CD1c-positive myeloid dendritic cell (primary cell): ENCODE data around the gene SKP1.

Experiments
- DNase-seq: peaks from one replicate; pipeline ENCODE4 v3.0.0-alpha.2; 2016; ENCODE audit errors: extremely low spot score

The SKP1 gene

DNA sequence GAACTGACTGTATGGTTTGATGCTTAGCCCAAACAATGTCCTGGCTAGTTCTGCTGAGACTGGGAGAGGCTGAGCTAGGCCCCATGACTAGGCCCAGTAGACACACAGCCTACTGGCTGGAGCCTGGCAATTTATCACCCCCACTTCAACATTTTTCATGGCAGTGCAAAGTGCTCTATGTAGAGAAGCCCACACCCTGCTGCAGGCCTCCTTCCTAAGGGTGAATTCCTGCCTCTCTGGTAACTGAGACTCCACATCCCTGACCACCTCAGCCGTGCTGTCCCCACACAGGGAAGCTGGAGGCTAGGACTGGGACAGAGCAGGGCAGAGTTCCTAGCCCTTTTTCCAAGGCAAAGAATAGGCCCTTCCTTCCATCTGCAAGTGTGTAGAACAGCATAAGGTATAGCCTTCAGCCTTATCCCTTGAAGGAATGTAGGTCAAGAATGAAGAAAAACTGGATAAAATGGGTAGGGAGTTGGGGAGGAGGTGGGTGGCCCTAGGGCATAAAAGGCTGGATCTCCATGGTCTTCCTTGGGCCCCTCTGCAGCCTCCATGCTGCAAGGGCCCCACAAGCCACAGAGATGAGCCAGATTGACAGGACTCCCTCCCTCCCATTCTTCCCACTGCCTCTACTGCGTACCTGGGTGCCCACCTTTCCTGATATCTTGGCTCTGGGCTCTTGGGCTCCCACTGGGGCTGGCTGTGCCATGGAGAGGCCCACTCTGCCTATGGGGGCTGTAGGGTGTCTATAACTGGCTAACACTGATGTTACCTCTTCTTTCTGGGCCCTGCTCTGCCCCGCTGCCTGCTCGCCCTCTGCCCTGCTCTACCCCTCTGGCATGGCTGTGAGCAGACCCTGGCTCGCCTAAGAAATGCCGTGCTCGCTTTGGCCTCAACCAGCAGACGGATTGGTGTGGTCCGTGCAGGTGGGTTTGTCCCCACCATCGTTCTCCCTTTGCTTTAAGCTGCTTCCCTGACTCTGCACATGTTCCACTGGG lies 32.5 kb downstream of the SKP1 start:
- DNase-seq: no peak

DNA sequence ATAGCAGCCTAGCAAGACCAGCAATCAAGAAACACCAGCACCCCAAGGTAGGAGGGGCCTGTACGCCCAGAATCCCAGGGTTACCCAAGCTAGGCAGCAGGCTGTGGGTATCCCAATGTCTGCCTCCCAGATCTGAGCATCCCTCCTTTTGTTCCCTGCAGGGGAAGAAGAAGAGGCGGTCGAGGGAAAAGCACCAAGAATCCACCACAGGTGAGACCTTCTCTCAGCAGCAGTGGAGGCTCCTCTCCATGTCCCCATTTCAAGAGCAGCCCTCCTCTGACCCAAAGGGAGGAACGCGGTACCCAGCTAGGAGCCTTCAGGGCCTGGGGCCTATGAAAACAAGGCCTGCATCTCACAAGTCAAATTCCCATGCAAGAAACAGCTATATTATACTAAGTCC lies 33.3 kb downstream of the SKP1 start:
- DNase-seq: no peak

DNA sequence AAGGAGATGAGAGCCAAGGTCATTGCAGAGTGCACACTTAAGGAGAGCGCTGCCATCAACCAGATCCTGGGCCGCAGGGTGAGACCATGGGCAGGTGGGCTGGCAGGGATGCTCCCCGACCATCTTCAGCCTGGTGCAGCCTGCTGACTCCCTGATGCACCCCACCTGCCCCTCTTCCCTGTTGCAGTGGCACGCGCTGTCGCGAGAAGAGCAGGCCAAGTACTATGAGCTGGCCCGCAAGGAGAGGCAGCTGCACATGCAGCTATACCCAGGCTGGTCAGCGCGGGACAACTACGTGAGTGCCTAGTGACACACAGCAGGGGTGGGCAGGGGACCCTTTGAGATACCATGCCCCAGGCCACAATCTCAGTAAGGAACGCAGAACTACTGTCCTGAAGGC lies 33.9 kb downstream of the SKP1 start:
- no peak for DNase-seq

DNA sequence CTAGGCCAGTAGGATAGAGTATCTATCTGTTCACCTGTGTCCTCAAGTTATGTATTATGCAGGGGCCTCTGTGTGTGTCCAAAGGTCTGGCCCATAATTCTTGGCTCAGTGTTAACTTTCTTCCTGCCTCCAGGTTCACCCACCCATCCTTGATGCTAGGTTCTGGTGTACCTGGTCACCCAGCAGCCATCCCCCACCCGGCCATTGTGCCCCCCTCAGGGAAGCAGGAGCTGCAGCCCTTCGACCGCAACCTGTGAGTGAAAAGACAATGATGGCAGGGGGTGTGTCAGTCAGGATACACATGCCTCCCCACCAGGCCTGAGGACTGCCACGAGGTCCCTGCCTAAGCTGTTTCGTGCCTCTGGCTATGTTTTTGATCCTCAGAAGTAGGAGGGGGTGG lies 34.7 kb downstream of the SKP1 start:
- no peak for DNase-seq

DNA sequence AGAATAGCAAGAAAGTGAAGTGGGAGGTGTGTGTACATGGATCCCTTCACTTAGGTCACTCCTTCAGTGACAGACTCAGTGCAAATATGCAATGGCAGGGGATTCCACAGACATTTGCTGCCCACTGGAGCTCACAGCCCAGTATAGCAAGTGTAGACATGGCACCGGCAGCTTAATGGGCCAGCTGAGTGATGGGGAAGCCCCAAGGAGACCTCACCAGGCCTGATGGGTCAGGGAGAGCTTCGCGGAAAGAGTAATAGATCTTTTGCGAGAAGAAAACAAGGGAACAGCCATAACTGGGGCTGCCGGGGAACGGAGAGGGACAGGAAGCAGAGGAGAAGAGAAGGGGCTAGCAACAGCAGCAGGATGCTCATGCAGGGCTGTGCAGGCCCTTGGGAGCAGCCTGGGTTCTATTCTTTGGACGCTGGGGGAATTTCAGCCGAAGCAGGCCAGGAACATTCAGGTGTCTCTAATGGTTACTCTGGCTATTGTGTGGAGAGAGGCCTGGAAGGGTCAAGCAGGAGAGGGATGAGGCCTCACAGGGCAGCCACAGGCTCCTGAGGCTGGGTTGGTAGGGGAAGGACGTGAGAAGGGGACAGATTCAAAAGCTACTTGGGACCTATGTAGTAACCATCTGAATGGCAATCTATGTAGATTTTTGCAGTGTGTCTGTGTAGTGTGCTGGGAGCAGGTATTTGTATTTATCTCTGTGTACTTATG lies 35.3 kb downstream of the SKP1 start:
- no peak for DNase-seq

DNA sequence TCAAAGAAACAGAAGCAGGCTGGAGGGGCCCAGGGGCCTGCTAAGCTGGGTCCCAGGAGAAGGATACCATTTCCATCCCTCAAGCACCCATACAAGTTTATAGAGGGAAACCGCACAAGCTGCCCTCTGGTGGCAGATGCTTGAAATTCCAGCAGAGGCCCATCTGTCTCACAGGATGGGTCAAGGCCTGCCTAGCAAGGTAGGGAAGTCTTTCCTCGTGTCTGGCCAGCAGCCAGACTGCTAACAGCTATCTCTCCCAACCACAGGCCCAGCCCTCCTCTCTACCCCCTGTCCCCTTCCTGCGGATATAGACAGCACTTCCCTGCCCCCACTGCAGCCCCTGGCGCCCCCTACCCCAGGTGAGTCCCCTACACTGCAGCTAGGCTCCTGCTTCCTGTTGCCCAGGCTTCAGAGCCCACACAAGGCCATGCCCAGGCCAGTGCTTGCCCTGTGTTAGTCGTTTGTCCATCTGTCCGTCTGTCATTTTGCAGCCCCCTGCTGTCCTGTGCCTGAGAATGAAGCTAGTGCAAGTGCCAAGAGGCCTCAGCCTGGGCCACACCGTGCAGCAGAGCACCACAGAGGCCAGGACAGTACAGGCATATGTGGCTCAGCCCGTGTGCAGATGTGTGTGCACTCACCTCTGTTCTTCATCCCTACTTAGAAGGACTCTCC lies 36.1 kb downstream of the SKP1 start:
- DNase-seq: peak; percentile 71

DNA sequence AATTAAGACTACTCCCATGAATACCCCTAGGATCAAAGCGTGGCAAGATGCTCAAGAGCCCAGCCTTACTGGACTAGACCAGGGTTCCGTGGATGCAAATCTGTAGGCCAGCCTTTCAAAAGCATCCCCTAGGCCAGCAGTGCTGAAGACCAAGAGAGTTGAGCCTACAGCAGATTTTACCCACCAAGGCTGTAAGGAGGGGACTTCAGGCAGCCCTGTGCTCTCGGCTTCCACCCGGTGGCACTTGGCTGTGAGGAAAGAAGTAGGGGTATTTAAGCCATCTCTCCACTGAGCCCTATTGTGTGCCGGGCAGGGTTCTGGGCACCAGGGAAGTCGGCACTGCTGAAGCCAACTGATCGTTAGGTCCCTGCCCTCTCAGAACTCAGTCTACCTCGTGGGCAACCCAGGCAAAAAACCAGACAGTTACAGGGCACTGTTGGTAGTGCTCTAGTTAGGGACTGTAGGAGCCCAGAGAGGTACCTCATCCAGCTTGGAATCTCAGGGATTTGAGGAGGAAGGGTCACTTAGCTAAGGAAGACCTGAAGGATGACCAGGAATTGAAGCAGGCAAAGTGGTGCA lies 36.8 kb downstream of the SKP1 start:
- DNase-seq: no peak

DNA sequence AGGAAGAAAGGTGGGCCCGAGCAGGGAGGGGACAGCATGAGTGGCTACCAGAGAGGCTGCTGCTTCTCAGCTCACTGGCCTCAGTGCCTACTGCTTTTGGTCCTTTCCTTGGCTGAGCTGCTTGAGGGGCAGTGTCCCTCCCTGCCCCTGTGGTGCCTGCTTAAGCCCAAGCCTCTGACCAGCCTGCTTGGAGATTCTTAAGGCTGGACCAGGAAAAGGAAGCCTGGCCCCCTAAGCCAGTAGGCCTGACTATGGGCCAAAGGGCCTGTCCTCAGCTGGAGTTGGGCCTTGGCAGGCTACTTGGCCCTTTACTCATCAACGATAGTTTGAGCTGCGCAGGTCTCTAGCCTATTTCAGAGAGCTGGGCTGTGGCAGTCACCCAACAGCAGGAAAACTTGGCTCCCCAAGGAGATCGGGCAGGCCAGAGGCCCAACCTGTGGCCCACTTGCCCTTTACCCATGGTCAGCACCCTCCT lies 37.3 kb downstream of the SKP1 start:
- DNase-seq: no peak

DNA sequence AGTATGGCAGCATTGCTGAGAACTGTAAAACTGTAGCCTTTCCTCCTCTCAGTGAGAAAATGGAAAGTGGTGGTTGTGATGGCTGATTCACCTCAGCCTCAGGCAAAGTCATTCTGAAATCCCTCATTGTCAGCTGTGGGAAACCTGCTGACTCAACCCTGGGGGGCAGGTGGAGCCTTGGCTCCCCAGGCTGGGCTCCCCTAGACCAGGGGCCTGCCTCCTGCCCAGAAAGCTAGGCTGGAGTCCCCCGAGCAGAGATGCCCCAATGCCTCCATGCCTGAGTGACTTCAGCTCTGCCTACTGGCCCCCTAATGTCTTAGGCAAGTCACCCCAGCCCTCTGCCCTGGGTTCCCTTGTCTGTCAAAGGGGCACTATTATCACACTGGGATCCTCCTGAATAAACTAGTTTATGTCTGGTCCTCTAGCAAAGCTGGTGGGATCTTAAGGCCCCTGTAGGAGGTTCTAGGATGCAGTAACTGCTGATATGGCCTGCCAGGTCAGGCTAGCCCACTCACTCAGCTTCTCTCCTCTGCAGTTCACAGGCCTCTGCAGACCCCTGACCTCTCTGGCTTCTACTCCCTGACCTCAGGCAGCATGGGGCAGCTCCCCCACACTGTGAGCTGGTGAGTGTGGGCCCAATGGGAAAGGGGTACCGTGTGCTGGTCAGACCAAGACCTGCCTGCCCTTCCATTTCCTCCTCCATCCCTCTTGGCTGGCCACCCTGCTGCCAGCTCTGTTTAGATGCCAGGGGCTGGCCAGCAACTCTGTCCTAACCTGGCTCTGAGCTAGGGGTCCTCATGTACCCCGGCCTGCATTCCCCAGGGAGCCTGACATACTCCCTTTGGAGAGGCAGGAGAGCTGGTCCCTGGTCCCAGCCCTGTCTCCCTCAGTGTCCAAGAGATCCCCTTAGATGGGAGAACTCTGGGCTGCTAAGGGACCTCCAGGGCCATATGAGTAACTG lies 38.1 kb downstream of the SKP1 start:
- DNase-seq: no peak

DNA sequence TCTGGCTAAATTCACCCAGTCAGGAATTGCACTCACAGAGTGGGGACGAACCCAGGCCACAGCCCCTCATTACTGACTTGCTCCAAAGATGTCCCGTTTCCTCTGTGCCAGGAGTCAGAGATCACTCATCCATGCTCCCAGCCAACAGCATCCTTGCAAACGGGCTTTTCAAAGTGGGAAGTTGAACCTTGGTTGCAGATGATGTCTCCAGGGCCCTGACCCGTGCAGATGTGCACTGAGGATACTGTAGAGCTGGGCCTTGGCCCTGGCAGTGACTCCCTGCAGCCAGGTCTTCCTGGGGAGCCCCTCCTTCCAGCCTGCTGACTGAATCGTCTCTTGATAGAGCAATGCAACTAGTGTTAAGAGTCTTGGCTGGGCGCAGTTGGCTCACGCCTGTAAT lies 40.0 kb downstream of the SKP1 start:
- DNase-seq: no peak

DNA sequence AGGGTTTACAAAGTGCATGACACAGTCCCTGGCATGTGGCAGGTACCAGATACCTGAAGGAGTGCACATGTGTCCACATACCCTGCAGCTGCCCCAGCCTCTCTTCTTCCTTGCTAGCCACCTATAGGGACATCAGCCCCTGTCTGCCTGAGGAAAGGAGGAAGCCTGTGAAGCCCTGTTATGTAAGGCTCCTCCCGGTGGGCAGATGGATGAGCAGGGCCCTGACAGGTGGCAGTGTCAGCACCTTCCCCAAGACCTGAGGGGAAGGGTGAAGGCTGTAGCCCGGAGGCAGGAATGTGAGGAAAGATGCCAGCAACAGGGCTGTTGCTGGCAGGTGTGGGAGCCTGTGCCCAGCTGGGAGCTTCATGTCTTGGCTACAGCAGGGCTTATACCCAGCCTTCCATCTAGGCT lies 40.5 kb downstream of the SKP1 start:
- DNase-seq: no peak

DNA sequence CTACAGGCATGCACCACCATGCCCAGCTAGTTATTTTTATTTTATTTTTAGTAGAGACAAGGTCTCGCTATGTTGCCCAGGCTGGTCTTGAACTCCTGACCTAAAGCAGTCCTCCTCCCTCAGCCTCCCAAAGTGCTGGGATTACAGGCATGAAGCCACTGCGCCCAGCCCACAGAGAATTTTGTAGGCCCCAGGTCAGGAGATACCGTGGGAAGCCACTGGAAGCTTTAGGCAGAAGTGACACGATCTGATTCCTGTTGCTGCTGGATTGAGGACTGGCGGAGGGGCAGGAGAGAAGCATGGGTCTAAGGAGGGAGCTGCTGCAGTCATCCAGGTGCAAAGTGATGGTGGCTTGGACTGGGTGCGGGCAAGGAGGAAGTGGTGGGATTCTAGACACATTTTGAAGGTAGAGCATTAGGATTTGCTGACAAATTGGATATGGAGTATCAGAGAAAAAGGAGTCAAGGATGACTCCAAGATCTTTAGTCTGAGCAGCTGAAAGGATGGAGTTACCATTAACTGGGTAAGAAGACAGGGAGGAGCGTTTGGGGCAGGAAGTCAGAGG lies 41.6 kb downstream of the SKP1 start:
- no peak for DNase-seq

DNA sequence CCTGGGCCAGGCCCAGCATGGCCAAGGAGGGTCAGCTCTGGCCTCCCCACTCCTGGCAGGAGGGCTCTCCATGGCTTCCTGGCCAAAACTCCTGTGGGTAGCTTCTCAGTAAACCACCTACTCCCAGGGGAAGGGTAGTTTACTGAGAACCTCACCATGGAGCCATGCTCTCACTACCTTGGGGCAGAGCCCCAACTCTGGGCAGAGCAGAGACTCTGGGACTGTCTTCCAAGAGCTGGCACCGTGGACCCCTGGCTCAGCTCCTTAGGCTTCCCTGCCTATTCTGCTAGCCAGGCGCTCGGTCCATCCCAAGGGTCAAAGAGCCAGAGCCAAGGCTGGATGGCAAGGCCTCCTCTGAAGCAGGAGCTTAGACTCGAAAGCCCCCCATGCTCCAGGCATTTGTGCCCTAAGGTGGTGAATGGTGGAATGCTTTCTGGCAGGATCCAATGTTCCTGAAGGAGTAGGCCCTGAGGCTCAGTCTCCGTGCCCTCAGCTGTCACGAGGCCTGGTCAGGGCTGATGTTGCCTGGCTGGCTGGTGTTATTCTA lies 42.7 kb downstream of the SKP1 start:
- no peak for DNase-seq

DNA sequence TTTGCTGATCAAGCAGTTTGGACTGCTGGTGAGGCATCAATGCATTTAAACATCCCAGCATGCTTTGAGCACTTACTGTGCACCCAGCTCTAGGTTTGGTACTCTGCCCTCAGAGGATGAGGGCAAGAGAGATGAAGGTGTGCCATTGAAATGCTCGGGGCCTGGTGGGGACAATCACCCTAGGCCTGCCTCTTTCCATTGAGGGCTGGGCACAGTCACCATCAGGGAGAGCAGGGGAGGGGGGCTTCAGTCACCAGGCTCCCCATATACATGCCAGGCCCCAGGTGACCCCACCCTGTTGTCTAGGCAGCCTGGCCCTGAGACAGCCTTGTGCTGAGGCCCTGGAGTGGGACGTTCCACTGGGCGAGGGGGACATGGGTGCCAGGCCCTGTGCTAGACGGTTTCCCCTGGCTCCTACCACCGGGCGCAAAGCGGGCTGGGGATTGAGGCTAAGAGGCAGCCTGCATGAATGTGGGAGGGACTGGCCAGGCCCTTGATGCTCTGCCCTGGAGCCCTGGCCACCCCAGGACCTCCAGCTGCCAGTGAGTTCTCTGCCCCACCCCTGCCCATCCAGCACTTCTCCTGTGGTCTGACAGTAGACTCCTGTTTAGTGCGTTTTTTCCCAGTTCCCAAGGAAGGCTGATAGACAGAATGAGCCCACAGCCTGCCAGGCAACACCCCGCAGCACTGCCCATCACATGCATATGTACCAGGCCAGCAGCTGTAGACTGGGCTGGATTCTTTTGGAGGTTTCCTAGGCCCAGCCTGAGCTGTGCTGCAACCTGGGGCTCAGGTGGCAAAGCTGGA lies 43.4 kb downstream of the SKP1 start:
- no peak for DNase-seq

DNA sequence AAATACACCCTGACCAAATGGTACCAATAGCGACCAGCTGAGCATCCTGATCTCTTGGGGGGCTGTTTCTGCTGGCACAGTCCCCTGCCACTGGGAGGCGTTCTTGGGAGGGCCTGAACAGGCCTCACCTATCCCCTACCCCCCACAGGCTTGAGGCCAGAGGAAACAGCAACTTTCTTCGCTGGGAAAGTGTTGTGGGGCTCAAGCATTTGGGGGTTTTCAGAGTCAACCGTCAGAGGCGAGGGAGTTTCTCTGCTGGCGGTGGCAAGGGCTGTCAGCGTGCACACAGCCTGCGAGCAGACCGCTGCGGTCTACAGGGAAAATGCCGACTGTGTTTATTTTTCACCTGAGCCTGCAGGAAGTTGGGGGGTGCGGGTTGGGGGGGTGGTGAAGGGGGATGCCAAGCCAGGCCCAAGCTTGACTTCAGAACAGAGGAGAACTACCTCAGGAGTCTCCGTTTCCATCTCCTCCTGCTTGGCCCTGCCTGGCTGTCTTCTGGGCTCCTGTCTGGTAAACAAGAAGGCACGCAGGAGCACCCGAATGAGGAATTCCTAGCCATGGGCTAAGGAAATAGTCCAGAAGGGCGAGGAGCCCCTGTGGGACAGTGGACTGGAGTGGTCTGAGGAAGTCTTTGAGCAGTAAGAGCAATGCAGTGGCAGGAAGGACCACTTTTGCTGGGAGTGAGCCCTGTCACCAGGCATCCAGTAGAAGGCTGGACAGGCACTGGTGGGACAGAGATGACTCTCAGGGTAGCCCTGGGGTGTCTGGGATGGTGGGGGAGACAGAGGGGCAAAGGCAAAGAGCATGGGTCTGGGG lies 44.2 kb downstream of the SKP1 start:
- DNase-seq: peak; percentile 34

DNA sequence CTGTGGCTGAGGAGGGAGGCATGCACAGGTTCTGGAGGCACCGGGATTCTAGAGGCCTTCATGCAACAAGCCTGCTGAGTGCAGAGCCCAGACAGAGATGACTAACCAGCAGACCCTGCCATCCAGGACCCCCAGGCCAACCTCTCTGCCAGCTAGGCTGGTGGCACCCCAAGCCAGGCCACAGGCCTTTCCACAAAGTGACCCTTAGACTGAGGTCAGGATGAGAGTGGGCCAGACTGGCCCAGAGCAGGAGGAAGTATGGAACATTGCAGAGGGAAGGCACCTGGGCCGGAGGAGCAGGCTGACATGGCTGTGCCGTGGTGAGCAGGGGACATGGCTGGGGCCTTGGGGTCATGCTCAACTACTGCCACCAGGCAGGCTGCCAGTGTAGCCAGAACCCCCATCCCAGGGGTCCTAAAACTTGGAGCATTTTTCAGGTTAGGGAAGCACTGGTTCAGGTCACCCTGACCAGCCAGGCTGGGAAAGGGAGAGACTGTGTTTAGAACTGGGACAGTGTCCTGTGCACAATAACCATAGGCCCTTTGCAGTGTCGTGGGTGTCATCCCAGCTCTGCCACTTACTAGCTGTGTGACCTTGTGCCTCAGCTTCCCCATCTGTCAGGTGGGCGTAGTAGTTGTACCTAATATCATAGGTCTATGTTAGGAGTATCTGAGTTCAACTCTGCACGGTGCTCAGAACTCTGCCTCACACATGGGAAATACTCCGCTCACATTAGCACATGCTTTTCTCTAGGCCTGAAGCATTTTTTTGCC lies 45.0 kb downstream of the SKP1 start:
- no peak for DNase-seq

DNA sequence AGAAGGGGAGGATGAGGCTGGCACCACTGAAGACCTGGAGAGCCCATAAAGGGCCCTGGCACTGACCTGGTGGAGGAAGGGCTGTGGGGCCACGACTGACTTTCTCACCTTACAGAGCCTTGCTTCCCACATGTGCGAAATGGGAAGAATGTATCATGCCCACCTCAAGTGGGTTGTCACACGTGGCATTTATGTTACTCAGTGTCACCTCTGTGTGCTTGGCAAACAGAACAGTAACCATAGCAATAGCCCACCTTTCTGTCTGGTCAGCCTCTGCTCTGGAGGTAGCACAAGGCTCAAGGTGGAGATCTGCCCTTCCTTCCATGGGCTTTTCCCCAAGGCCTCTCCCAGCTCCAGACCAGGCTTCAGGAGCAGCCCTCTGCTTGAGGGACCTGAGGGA lies 45.6 kb downstream of the SKP1 start:
- no peak for DNase-seq
